DOHH2 (cell line): ENCODE data around the gene KRTAP23-1.

Experiments used
- EZH2phosphoT487 ChIP-seq: fragments of 200-600 bp; sonication (generic); IDR thresholded peaks from 2 replicates; pipeline ENCODE4 v1.6.1; 2017; ENCODE audit warnings: borderline replicate concordance, mild to moderate bottlenecking, antibody characterized with exemption, low read length, moderate library complexity, mixed read lengths
- TF ChIP-seq, protein P1 (sequence below): fragments of 200-600 bp; sonication (generic); IDR thresholded peaks from one replicate; pipeline ENCODE4 v1.5.1; 2014; ENCODE audit warnings: antibody characterized with exemption, mild to moderate bottlenecking, low read depth, low read length; ENCODE audit not compliant: poor library complexity, severe bottlenecking

DNA sequence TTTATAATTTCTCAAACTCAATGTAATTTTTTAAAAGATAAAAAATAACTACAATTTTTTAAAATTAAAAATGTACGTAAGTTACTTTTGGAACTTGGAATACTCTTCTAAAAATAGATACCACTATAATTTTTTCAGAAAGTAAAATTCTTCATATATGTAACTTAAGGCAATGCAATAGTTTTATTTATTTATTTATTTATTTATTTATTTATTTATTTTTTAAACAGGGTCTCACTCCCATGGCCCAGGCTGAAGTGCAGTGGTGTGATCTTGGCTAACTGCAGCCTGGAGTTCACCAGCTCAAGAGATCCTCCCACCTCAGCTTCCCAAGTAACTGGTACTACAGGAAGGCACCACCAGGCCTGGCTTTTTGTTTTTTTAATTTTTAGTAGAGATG is 3.1 kb upstream of the KRTAP23-1 start:
- TF ChIP-seq, protein P1, sequence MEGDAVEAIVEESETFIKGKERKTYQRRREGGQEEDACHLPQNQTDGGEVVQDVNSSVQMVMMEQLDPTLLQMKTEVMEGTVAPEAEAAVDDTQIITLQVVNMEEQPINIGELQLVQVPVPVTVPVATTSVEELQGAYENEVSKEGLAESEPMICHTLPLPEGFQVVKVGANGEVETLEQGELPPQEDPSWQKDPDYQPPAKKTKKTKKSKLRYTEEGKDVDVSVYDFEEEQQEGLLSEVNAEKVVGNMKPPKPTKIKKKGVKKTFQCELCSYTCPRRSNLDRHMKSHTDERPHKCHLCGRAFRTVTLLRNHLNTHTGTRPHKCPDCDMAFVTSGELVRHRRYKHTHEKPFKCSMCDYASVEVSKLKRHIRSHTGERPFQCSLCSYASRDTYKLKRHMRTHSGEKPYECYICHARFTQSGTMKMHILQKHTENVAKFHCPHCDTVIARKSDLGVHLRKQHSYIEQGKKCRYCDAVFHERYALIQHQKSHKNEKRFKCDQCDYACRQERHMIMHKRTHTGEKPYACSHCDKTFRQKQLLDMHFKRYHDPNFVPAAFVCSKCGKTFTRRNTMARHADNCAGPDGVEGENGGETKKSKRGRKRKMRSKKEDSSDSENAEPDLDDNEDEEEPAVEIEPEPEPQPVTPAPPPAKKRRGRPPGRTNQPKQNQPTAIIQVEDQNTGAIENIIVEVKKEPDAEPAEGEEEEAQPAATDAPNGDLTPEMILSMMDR: no peak
- TF ChIP-seq EZH2phosphoT487: no peak
